Parathyroid adenoma (tissue), 2 donors: ENCODE measurements around the gene PLEKHF1.

Source experiments
- H2AFZ ChIP-seq: fragments of 300-600 bp; sonication (generic); one replicate; pipeline ENCODE4 v1.7.0; 2017; ENCODE audit warnings: antibody characterized with exemption, mild to moderate bottlenecking
- H3K27ac ChIP-seq: fragments of 300-600 bp; sonication (generic); one replicate; pipeline ENCODE4 v1.7.0; 2017
- H3K27me3 ChIP-seq: fragments of 300-600 bp; sonication (generic); one replicate; pipeline ENCODE4 v1.7.0; 2017; ENCODE audit warnings: low read length; ENCODE audit not compliant: control insufficient read depth, insufficient read depth
- H3K36me3 ChIP-seq: fragments of 300-600 bp; sonication (generic); one replicate; pipeline ENCODE4 v1.7.0; 2017; ENCODE audit warnings: low read length; ENCODE audit not compliant: control insufficient read depth, insufficient read depth
- H3K4me1 ChIP-seq: fragments of 300-600 bp; sonication (generic); one replicate; pipeline ENCODE4 v1.7.0; 2017; ENCODE audit warnings: control low read depth
- H3K4me2 ChIP-seq: fragments of 300-600 bp; sonication (generic); one replicate; pipeline ENCODE4 v1.7.0; 2017; ENCODE audit warnings: low read length
- H3K4me3 ChIP-seq: fragments of 300-600 bp; sonication (generic); one replicate; pipeline ENCODE4 v1.7.0; 2017; ENCODE audit warnings: low read depth, low read length
- H3K79me2 ChIP-seq: fragments of 300-600 bp; sonication (generic); one replicate; pipeline ENCODE4 v1.7.0; 2017; ENCODE audit warnings: control low read depth
- H3K9ac ChIP-seq: fragments of 300-600 bp; sonication (generic); one replicate; pipeline ENCODE4 v1.7.0; 2017; ENCODE audit warnings: mild to moderate bottlenecking
- H3K9me3 ChIP-seq: fragments of 300-600 bp; sonication (generic); one replicate; pipeline ENCODE4 v1.7.0; 2017; ENCODE audit warnings: low read length; ENCODE audit not compliant: control insufficient read depth
- TF ChIP-seq, protein P1 (sequence below): fragments of 300-600 bp; sonication (generic); IDR thresholded peaks from one replicate; pipeline ENCODE4 v1.7.0; 2017; ENCODE audit warnings: antibody characterized with exemption, mild to moderate bottlenecking
- donor health status: primary hyperparathyroidism.

PLEKHF1 gene

GRCh38 chr19:29665215-29665825 is at the start of gene PLEKHF1:
Gene PLEKHF1, plus strand, starts transcription at chr19:29665461. Its CDS starts 8,379 bp downstream, at chr19:29673840.
- H3K27me3 ChIP-seq, result no peaks in the 10 kb centered on the region
- H3K4me2 ChIP-seq, result peak within 1 kb of the TSS; percentile 89
- peak within 1 kb of the TSS; percentile 73 for H3K9ac ChIP-seq
- H3K36me3 ChIP-seq, result no peaks in the 10 kb centered on the region
- H3K4me1 ChIP-seq, result peaks cover 18% of the 10 kb centered on the region
- peaks cover 15% of the 10 kb centered on the region for H3K79me2 ChIP-seq
- TF ChIP-seq, protein P1, sequence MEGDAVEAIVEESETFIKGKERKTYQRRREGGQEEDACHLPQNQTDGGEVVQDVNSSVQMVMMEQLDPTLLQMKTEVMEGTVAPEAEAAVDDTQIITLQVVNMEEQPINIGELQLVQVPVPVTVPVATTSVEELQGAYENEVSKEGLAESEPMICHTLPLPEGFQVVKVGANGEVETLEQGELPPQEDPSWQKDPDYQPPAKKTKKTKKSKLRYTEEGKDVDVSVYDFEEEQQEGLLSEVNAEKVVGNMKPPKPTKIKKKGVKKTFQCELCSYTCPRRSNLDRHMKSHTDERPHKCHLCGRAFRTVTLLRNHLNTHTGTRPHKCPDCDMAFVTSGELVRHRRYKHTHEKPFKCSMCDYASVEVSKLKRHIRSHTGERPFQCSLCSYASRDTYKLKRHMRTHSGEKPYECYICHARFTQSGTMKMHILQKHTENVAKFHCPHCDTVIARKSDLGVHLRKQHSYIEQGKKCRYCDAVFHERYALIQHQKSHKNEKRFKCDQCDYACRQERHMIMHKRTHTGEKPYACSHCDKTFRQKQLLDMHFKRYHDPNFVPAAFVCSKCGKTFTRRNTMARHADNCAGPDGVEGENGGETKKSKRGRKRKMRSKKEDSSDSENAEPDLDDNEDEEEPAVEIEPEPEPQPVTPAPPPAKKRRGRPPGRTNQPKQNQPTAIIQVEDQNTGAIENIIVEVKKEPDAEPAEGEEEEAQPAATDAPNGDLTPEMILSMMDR, result no peak
- H3K4me3 ChIP-seq, result peak within 1 kb of the TSS; percentile 78
- H3K9me3 ChIP-seq, result no peaks in the 10 kb centered on the region
- peak within 1 kb of the TSS; percentile 83 for H3K27ac ChIP-seq
- peak within 1 kb of the TSS; percentile 87 for H2AFZ ChIP-seq

DNA sequence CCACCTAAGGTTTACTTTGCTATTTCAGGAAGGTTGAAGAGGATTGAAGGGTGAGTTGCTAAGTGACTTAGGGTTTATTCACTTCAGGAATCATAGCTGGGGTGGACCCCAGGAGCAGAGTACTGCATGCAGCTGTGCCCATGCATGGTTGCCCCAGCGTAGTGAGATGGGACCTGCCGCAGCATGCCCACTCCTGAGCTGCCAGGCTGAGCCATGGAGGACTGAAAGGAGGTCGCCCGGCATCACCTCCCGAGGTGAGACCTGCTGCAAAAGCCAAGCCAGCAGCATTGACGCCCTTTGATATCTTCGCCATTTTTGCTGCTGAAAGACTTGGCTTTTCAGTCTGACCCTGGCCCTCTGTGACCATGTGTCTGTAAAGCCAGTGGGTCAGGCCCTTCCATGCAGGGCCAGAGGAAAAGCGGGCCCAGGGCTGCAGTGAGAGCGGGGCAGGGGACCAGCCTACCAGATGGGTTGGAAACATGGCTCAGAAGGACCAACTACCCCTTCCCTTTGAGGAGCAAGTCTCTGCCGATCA is 49.3 kb upstream of the PLEKHF1 start:
- Histone ChIP-seq H3K27me3 (no peaks in the 10 kb centered on the region), H3K4me2 (no peak overlapping the region), H3K9ac (no peak overlapping the region), H3K9me3 (no peaks in the 10 kb centered on the region), H3K4me1 (no peaks in the 10 kb centered on the region), H3K27ac (no peak overlapping the region), H3K79me2 (no peaks in the 10 kb centered on the region), H3K4me3 (no peak overlapping the region), H3K36me3 (no peaks in the 10 kb centered on the region), H2AFZ (no peak overlapping the region)
- TF ChIP-seq, protein P1, result no peak

- no peaks in the 10 kb centered on the region for H3K9me3 ChIP-seq
- no peaks in the 10 kb centered on the region for H3K4me1 ChIP-seq
- TF ChIP-seq, protein P1, result no peak
- no peaks in the 10 kb centered on the region for H3K79me2 ChIP-seq
- no peak overlapping the region for H3K4me3 ChIP-seq
- no peak overlapping the region for H2AFZ ChIP-seq
- no peaks in the 10 kb centered on the region for H3K36me3 ChIP-seq
- H3K27ac ChIP-seq, result no peak overlapping the region
- no peak overlapping the region for H3K4me2 ChIP-seq
- no peak overlapping the region for H3K9ac ChIP-seq
- H3K27me3 ChIP-seq, result no peaks in the 10 kb centered on the region
Observed at GRCh38 chr19:29616541-29616940, 48.7 kb upstream of the PLEKHF1 start.

DNA sequence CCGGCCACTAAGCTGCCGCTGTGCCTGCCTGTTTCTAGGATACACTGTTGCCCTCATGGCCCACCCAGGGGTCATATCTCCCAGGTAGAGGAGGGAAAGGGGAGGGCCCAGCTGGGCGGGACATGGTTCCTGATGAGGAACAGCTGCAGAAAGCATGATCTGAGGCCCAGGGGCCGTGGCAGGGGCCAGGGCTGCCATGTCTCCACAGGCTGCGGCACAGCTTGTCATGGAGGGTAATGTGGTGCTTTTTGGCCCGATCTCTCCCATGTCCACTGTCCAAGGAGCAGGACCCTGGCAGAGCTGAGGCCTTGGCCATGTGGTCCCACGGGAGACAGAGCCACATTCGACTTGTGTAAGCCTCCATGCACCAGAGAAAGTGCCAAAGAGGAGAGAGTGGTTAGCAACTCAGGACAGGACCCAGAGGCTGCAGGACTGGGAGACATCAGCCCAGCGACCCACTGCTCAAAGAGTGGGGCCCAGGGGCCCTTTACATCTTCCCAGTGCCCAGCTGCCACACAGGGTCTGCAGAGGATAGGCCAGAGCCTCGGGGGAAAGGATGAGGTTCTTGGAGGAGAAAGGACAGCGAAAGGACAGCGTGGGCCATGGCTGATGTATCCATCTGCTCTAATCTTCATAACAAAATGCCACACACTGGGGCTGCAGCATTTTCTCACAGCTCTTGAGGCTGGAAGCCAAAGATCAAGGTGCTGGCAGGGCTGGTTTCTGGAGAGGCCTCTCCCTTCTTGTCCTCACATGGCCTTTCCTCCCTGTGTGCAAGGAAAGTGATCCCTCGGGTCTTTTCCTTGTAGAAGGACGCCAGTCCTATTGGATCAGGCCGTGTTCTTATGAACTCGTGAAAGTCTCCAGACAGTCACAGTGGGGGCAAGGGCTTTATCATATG is 47.6 kb upstream of the PLEKHF1 start:
- Histone ChIP-seq H3K4me2 (no peak overlapping the region), H3K36me3 (no peaks in the 10 kb centered on the region), H3K4me3 (no peak overlapping the region), H3K9me3 (no peaks in the 10 kb centered on the region), H3K9ac (no peak overlapping the region), H3K4me1 (no peaks in the 10 kb centered on the region), H3K27me3 (no peaks in the 10 kb centered on the region), H2AFZ (no peak overlapping the region), H3K79me2 (no peaks in the 10 kb centered on the region), H3K27ac (no peak overlapping the region)
- TF ChIP-seq, protein P1, result no peak
